ENCODE results near the gene RPS21. TPM values are rescaled to one million over a fixed set of nuclear protein-coding genes. Genes with fewer than 3 reads are reported as not detected.

Gene RPS21
- total and polyA plus RNA-seq, 2 of the 13 experiments (the other 11 are each of a cell fraction or from before 2014, with no cell fraction given) = 2,647 to 11,063 TPM

GRCh38 chr20:62430311-62430853 lies 43.5 kb downstream of the RPS21 start (continued):
- TF ChIP-seq STAT6 (CRISPR knock-in tag; IDR thresholded peaks at IDR 0.05; ENCODE audit: borderline replicate concordance) (no peak), PITX1 (CRISPR knock-in tag; IDR thresholded peaks at IDR 0.05) (peak; percentile 89), POGZ (CRISPR knock-in tag; IDR thresholded peaks at IDR 0.05) (no peak), SRSF4 (IDR thresholded peaks at IDR 0.05; ENCODE audit: low read depth, low read length, poor library complexity, severe bottlenecking) (no peak), EP300 (IDR thresholded peaks at IDR 0.05; ENCODE audit: low read depth in 2 of 2, low read length in 2 of 2) (peak in 1 of 2 experiments; percentile 52; a peak in 1 of 4 replicates), EP300 (CRISPR knock-in tag; IDR thresholded peaks at IDR 0.05; ENCODE audit: borderline replicate concordance) (peak; percentile 12; the same call in 1 of the 2 replicates), HMG20B (CRISPR knock-in tag; conservative IDR thresholded peaks at IDR 0.05) (0 out of 2 replicates have a peak, but pooled peaks have one; percentile 25), ZNF225 (CRISPR knock-in tag; IDR thresholded peaks at IDR 0.05) (no peak), ZNF335 (CRISPR knock-in tag; IDR thresholded peaks at IDR 0.05) (no peak), ZEB1 (IDR thresholded peaks at IDR 0.05; ENCODE audit: insufficient replicate concordance, low read depth) (peak; percentile 76), UBTF (CRISPR knock-in tag; IDR thresholded peaks at IDR 0.05) (no peak), ZNF883 (CRISPR knock-in tag; IDR thresholded peaks at IDR 0.05; ENCODE audit: not compliant biosample characterization) (no peak), TCF7L2 (IDR thresholded peaks at IDR 0.05; ENCODE audit: low read depth, low read length) (peak; percentile 58; the same call in 1 of the 2 replicates), ZNF777 (CRISPR knock-in tag; IDR thresholded peaks at IDR 0.05) (no peak), ZSCAN21 (CRISPR knock-in tag; IDR thresholded peaks at IDR 0.05; ENCODE audit: borderline replicate concordance) (0 out of 2 replicates have a peak, but pooled peaks have one; percentile 17), MEIS2 (CRISPR knock-in tag; IDR thresholded peaks at IDR 0.05) (no peak), ZNF660 (CRISPR knock-in tag; IDR thresholded peaks at IDR 0.05; ENCODE audit: borderline replicate concordance, low read depth) (no peak), NR1H2 (CRISPR knock-in tag; IDR thresholded peaks at IDR 0.05; ENCODE audit: borderline replicate concordance, low read depth) (no peak), ZNF34 (CRISPR knock-in tag; IDR thresholded peaks at IDR 0.05; ENCODE audit: borderline replicate concordance) (no peak), ZBTB7B (CRISPR knock-in tag; IDR thresholded peaks at IDR 0.05) (peak; percentile 81), RARA (CRISPR knock-in tag; IDR thresholded peaks at IDR 0.05) (no peak), ZNF788 (CRISPR knock-in tag; IDR thresholded peaks at IDR 0.05; ENCODE audit: borderline replicate concordance) (no peak; the same call in 1 of the 2 replicates), ASH2L (IDR thresholded peaks at IDR 0.05; ENCODE audit: insufficient read length, low read depth, low read length) (no peak)
- TF ChIP-seq, protein P1, sequence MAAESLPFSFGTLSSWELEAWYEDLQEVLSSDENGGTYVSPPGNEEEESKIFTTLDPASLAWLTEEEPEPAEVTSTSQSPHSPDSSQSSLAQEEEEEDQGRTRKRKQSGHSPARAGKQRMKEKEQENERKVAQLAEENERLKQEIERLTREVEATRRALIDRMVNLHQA (CRISPR knock-in tag; IDR thresholded peaks at IDR 0.05) = no peak

Data from HepG2 (cell line).